Fibroblast of pulmonary artery (primary cell): ENCODE data around the gene EDAR.

Experiments
- DNase-seq: peaks from one replicate; pipeline ENCODE4 v3.0.0-alpha.2; 2010; ENCODE audit warnings: low read depth
- H3K4me3 ChIP-seq: replicated peaks from 2 replicates; pipeline ENCODE4 v1.5.1; 2011; ENCODE audit warnings: low read depth, mild to moderate bottlenecking, control low read depth, low read length, moderate library complexity
- TF ChIP-seq, protein P1 (sequence below): IDR thresholded peaks from 2 replicates; pipeline ENCODE4 v1.5.1; 2011; ENCODE audit warnings: mild to moderate bottlenecking, control low read depth, low read length, inconsistent platforms; ENCODE audit errors: missing control alignments

Gene EDAR

GRCh38 chr2:108910541-108911396 lies 78.3 kb downstream of the EDAR start:
- no peak for DNase-seq
- H3K4me3 ChIP-seq, result no peak overlapping the region
- TF ChIP-seq, protein P1, sequence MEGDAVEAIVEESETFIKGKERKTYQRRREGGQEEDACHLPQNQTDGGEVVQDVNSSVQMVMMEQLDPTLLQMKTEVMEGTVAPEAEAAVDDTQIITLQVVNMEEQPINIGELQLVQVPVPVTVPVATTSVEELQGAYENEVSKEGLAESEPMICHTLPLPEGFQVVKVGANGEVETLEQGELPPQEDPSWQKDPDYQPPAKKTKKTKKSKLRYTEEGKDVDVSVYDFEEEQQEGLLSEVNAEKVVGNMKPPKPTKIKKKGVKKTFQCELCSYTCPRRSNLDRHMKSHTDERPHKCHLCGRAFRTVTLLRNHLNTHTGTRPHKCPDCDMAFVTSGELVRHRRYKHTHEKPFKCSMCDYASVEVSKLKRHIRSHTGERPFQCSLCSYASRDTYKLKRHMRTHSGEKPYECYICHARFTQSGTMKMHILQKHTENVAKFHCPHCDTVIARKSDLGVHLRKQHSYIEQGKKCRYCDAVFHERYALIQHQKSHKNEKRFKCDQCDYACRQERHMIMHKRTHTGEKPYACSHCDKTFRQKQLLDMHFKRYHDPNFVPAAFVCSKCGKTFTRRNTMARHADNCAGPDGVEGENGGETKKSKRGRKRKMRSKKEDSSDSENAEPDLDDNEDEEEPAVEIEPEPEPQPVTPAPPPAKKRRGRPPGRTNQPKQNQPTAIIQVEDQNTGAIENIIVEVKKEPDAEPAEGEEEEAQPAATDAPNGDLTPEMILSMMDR, result no peak

DNA sequence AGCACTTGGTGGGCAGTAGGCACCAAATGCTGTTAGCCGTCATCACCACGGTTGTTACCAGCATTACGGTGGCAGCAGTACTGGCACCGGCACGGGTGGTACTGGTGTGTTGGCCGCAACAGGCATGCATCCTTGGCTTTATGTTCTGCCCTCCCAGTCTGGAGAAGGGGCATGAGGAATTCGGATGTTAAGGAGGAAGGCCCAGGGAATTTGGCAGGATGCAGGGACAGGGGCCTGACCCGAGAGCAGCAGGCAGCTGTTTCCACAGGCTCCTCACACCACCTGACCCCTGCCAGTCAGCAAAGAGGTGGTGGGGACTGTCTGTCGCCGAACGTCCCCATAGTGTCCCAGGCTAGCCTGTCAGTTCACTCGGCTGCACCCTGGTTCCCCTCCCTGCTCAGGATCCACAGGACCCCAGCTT lies 79.0 kb downstream of the EDAR start:
- TF ChIP-seq, protein P1, result no peak
- DNase-seq, result no peak
- no peak overlapping the region for H3K4me3 ChIP-seq

DNA sequence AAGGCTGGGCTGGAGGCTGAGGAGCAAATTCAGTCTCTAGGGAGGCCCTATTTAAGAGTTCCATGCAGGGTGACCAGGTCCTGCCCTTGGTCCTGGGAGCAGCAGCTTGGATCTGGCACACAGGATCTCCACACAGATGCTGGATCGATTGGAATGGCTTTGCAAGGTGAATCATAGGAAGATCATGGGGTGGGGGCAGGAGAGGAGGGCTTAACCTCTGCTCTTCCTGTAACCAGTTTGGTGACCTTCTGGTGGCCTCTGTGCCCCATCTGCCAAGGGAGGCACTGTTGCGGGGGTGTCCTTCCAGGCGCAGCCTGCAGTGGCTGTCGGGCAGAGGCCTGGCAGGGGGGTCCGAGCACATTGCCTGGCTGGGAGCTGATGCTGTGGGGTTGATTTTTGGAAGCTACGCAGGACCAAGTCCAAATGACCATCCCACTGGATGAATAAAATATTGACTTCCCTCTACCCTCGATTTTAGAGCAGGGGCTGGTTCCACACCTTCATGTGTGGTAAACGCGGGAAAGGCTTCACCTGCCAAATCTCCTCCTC lies 79.7 kb downstream of the EDAR start:
- DNase-seq, result no peak
- TF ChIP-seq, protein P1, result no peak
- no peak overlapping the region for H3K4me3 ChIP-seq

- TF ChIP-seq, protein P1, result no peak
- no peak overlapping the region for H3K4me3 ChIP-seq
- no peak for DNase-seq
Observed at GRCh38 chr2:108908713-108909070, 80.3 kb downstream of the EDAR start.

GRCh38 chr2:108907822-108908712 lies 81.0 kb downstream of the EDAR start:
- DNase-seq, result no peak
- H3K4me3 ChIP-seq, result no peak overlapping the region
- TF ChIP-seq, protein P1, result no peak

DNA sequence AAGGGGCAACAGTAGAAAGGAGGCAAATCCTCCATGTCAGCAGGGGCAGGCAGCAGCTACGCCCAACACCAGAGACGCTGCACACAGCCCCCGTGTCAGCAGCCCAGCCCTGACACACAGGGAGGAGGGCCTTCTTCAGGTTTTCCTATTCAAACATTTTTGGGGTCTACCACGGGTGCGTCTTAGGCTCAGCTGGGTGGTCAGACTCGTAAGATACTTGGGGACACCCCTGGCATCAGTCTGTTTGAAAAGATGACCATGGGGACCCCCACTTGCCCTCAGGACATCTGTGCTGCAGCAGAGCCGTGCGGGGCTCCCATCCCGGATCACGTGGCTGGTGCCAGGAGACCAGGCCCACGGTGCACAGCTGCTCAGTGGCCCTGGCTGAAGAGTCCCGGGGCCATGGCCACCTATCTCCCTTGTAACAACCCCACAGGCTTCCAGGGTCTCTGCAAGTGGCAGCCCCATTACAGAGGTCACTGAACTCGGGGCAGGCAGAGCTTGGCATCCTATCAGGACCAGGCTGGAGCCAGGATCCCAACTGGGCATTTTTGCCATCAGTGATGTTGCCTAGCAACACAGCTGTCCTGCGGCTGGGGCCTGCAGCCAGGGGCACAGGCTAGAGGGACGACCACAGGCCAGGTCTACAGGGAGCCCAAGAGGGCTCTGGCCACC lies 82.5 kb downstream of the EDAR start:
- TF ChIP-seq, protein P1, result no peak
- DNase-seq, result no peak
- no peak overlapping the region for H3K4me3 ChIP-seq
